DND-41 (cell line): ENCODE results near the gene TXNDC17.

Experiments used
- EZH2 ChIP-seq: IDR thresholded peaks from 3 replicates; pipeline ENCODE4 v1.6.1; 2012; ENCODE audit warnings: borderline replicate concordance, low read depth, mild to moderate bottlenecking, moderate library complexity, low read length, inconsistent platforms; ENCODE audit not compliant: severe bottlenecking
- TF ChIP-seq, protein P1 (sequence below): IDR thresholded peaks from 2 replicates; pipeline ENCODE4 v1.5.1; 2012; ENCODE audit warnings: borderline replicate concordance, low read length, moderate library complexity, mild to moderate bottlenecking; ENCODE audit not compliant: poor library complexity, severe bottlenecking; ENCODE audit errors: extremely low read depth

- TF ChIP-seq, protein P1, sequence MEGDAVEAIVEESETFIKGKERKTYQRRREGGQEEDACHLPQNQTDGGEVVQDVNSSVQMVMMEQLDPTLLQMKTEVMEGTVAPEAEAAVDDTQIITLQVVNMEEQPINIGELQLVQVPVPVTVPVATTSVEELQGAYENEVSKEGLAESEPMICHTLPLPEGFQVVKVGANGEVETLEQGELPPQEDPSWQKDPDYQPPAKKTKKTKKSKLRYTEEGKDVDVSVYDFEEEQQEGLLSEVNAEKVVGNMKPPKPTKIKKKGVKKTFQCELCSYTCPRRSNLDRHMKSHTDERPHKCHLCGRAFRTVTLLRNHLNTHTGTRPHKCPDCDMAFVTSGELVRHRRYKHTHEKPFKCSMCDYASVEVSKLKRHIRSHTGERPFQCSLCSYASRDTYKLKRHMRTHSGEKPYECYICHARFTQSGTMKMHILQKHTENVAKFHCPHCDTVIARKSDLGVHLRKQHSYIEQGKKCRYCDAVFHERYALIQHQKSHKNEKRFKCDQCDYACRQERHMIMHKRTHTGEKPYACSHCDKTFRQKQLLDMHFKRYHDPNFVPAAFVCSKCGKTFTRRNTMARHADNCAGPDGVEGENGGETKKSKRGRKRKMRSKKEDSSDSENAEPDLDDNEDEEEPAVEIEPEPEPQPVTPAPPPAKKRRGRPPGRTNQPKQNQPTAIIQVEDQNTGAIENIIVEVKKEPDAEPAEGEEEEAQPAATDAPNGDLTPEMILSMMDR, result no peak
- TF ChIP-seq EZH2, result no peak
These were observed 44.3 kb upstream of the TXNDC17 start for GRCh38 chr17:6596511-6596910.
